Neuron (in vitro differentiated cells): ENCODE measurements around the gene PLEKHJ1.

ENCODE experiments used
- H2AFZ ChIP-seq: one replicate; pipeline ENCODE4 v1.6.1; 2013; ENCODE audit warnings: low read depth, mild to moderate bottlenecking, inconsistent platforms, low read length, moderate library complexity
- H3K27me3 ChIP-seq: one replicate; pipeline ENCODE4 v1.6.1; 2013; ENCODE audit warnings: low read length; ENCODE audit not compliant: insufficient read depth
- H3K36me3 ChIP-seq: one replicate; pipeline ENCODE4 v1.6.1; 2013; ENCODE audit warnings: low read length; ENCODE audit not compliant: insufficient read depth
- H3K4me1 ChIP-seq: one replicate; pipeline ENCODE4 v1.6.1; 2013; ENCODE audit warnings: low read length; ENCODE audit not compliant: insufficient read depth
- H3K4me3 ChIP-seq: 2 replicates; pipeline ENCODE4 v1.5.1; 2013; ENCODE audit warnings: mild to moderate bottlenecking, low read length, moderate library complexity
- H3K9me3 ChIP-seq: one replicate; pipeline ENCODE4 v1.6.1; 2013; ENCODE audit warnings: low read length

The PLEKHJ1 gene

GRCh38 chr19:2194513-2195078, 41.5 kb downstream of the PLEKHJ1 start:
- Histone ChIP-seq H3K9me3 (no peaks in the 10 kb centered on the region), H3K27me3 (no peaks in the 10 kb centered on the region), H3K36me3 (peaks cover 67% of the 10 kb centered on the region), H3K4me1 (no peaks in the 10 kb centered on the region), H3K4me3 (no peak overlapping the region), H2AFZ (no peak overlapping the region)

- Histone ChIP-seq H3K36me3 (peaks cover 74% of the 10 kb centered on the region), H2AFZ (no peak overlapping the region), H3K9me3 (no peaks in the 10 kb centered on the region), H3K4me3 (no peak overlapping the region), H3K4me1 (no peaks in the 10 kb centered on the region), H3K27me3 (no peaks in the 10 kb centered on the region)
These were observed 42.3 kb downstream of the PLEKHJ1 start for GRCh38 chr19:2193807-2194206.

- no peaks in the 10 kb centered on the region for H3K9me3 ChIP-seq
- no peak overlapping the region for H2AFZ ChIP-seq
- H3K4me1 ChIP-seq, result no peaks in the 10 kb centered on the region
- peaks cover 79% of the 10 kb centered on the region for H3K36me3 ChIP-seq
- H3K27me3 ChIP-seq, result no peaks in the 10 kb centered on the region
- no peak overlapping the region for H3K4me3 ChIP-seq
These were observed 43.3 kb downstream of the PLEKHJ1 start for GRCh38 chr19:2192862-2193261.

- H2AFZ ChIP-seq, result no peak overlapping the region
- H3K36me3 ChIP-seq, result peaks cover 79% of the 10 kb centered on the region
- no peak overlapping the region for H3K4me3 ChIP-seq
- H3K27me3 ChIP-seq, result no peaks in the 10 kb centered on the region
- no peaks in the 10 kb centered on the region for H3K4me1 ChIP-seq
- no peaks in the 10 kb centered on the region for H3K9me3 ChIP-seq
These were observed 44.4 kb downstream of the PLEKHJ1 start for GRCh38 chr19:2191456-2192310.

GRCh38 chr19:2190848-2191455, 45.2 kb downstream of the PLEKHJ1 start:
- H2AFZ ChIP-seq, result no peak overlapping the region
- no peaks in the 10 kb centered on the region for H3K9me3 ChIP-seq
- peaks cover 82% of the 10 kb centered on the region for H3K36me3 ChIP-seq
- no peaks in the 10 kb centered on the region for H3K4me1 ChIP-seq
- H3K4me3 ChIP-seq, result no peak overlapping the region
- no peaks in the 10 kb centered on the region for H3K27me3 ChIP-seq

- Histone ChIP-seq H2AFZ (no peak overlapping the region), H3K4me1 (no peaks in the 10 kb centered on the region), H3K9me3 (no peaks in the 10 kb centered on the region), H3K36me3 (peaks cover 77% of the 10 kb centered on the region), H3K4me3 (no peak overlapping the region), H3K27me3 (no peaks in the 10 kb centered on the region)
These were observed 46.2 kb downstream of the PLEKHJ1 start for GRCh38 chr19:2189880-2190279.

- H3K4me3 ChIP-seq, result no peak overlapping the region
- peaks cover 80% of the 10 kb centered on the region for H3K36me3 ChIP-seq
- H3K27me3 ChIP-seq, result no peaks in the 10 kb centered on the region
- no peak overlapping the region for H2AFZ ChIP-seq
- no peaks in the 10 kb centered on the region for H3K4me1 ChIP-seq
- H3K9me3 ChIP-seq, result no peaks in the 10 kb centered on the region
These were observed 47.3 kb downstream of the PLEKHJ1 start for GRCh38 chr19:2188708-2189385.

GRCh38 chr19:2187159-2187558, 49.0 kb downstream of the PLEKHJ1 start:
- H3K27me3 ChIP-seq, result no peaks in the 10 kb centered on the region
- H3K36me3 ChIP-seq, result peaks cover 76% of the 10 kb centered on the region
- no peak overlapping the region for H2AFZ ChIP-seq
- H3K9me3 ChIP-seq, result no peaks in the 10 kb centered on the region
- H3K4me1 ChIP-seq, result no peaks in the 10 kb centered on the region
- no peak overlapping the region for H3K4me3 ChIP-seq

GRCh38 chr19:2186071-2186846, 49.9 kb downstream of the PLEKHJ1 start:
- Histone ChIP-seq H3K36me3 (peaks cover 70% of the 10 kb centered on the region), H2AFZ (no peak overlapping the region), H3K4me1 (no peaks in the 10 kb centered on the region), H3K4me3 (no peak overlapping the region), H3K27me3 (no peaks in the 10 kb centered on the region), H3K9me3 (no peaks in the 10 kb centered on the region)

- H3K9me3 ChIP-seq, result no peaks in the 10 kb centered on the region
- no peaks in the 10 kb centered on the region for H3K4me1 ChIP-seq
- no peaks in the 10 kb centered on the region for H3K27me3 ChIP-seq
- H3K4me3 ChIP-seq, result no peak overlapping the region
- no peak overlapping the region for H2AFZ ChIP-seq
- H3K36me3 ChIP-seq, result peaks cover 70% of the 10 kb centered on the region
These were observed 50.4 kb downstream of the PLEKHJ1 start for GRCh38 chr19:2185734-2186070.

- Histone ChIP-seq H3K36me3 (peaks cover 59% of the 10 kb centered on the region), H3K4me1 (no peaks in the 10 kb centered on the region), H3K27me3 (no peaks in the 10 kb centered on the region), H3K4me3 (no peak overlapping the region), H3K9me3 (no peaks in the 10 kb centered on the region), H2AFZ (no peak overlapping the region)
These were observed 51.6 kb downstream of the PLEKHJ1 start for GRCh38 chr19:2184422-2184975.
